ENCODE measurements around the gene MMP26.

- TF ChIP-seq ATF3 (IDR thresholded peaks at IDR 0.05): no peak
- no peak for TF ChIP-seq CTCF (IDR thresholded peaks at IDR 0.05; ENCODE audit: low read depth, low read length, missing input control)
- TF ChIP-seq SP1 (IDR thresholded peaks at IDR 0.05): no peak
- no peak for TF ChIP-seq MAX (IDR thresholded peaks at IDR 0.05)
These were observed 39.8 kb upstream of the MMP26 start for GRCh38 chr11:4664786-4665185.
